GM19025 (cell line): ENCODE measurements around the gene SLC66A2.
"Not testable (repeated sequence)": the region's sequence is repeated elsewhere in the genome, so short reads cannot be mapped to it uniquely, and the experiment has no call there.

Source experiments
- ATAC-seq: cut with Tn5 transposase; IDR thresholded peaks from one replicate; pipeline ENCODE4 v1.9.1; 2021; ENCODE audit warnings: mild to moderate bottlenecking, low read depth, moderate library complexity; ENCODE audit not compliant: unreplicated experiment

Gene SLC66A2

GRCh38 chr18:79870301-79871025 is 81.0 kb downstream of the SLC66A2 start:
- no peak for ATAC-seq

- no peak for ATAC-seq
These were observed 81.7 kb downstream of the SLC66A2 start for GRCh38 chr18:79869591-79870300.

- no peak for ATAC-seq
These were observed 82.5 kb downstream of the SLC66A2 start for GRCh38 chr18:79868811-79869541.

- ATAC-seq: no peak
These were observed 83.2 kb downstream of the SLC66A2 start for GRCh38 chr18:79868168-79868784.

GRCh38 chr18:79867666-79868065 is 83.8 kb downstream of the SLC66A2 start:
- ATAC-seq: no peak

- ATAC-seq: no peak
These were observed 84.4 kb downstream of the SLC66A2 start for GRCh38 chr18:79866889-79867574.

- ATAC-seq: not testable (repeated sequence)
These were observed 85.5 kb downstream of the SLC66A2 start for GRCh38 chr18:79865951-79866350.

- not testable (repeated sequence) for ATAC-seq
These were observed 86.5 kb downstream of the SLC66A2 start for GRCh38 chr18:79864955-79865354.

GRCh38 chr18:79864006-79864725 is 87.3 kb downstream of the SLC66A2 start:
- no peak for ATAC-seq

GRCh38 chr18:79863161-79864005 is 88.1 kb downstream of the SLC66A2 start:
- no peak for ATAC-seq

- no peak for ATAC-seq
These were observed 88.9 kb downstream of the SLC66A2 start for GRCh38 chr18:79862562-79862961.

- ATAC-seq: no peak
These were observed 89.8 kb downstream of the SLC66A2 start for GRCh38 chr18:79861687-79862086.

- ATAC-seq: no peak
These were observed 92.1 kb downstream of the SLC66A2 start for GRCh38 chr18:79859314-79859713.

GRCh38 chr18:79857082-79857671 is 94.3 kb downstream of the SLC66A2 start:
- ATAC-seq: no peak

- ATAC-seq: no peak
These were observed 95.1 kb downstream of the SLC66A2 start for GRCh38 chr18:79856119-79857007.

GRCh38 chr18:79855147-79855933 is 96.1 kb downstream of the SLC66A2 start:
- ATAC-seq: peak; percentile 86

- no peak for ATAC-seq
These were observed 97.5 kb downstream of the SLC66A2 start for GRCh38 chr18:79853993-79854364.
